NCI-H187 treated with DMSO at 0.1 percent for 48 hours (cell line): ENCODE results near the gene ANKRD49.

ENCODE experiments used
- DNase-seq: peaks from one replicate; lab custom pipeline; 2025; lab: John Stamatoyannopoulos, UW

Gene ANKRD49

GRCh38 chr11:94544646-94545263 lies 51.0 kb downstream of the ANKRD49 start:
- DNase-seq = no peak

GRCh38 chr11:94545264-94546161 lies 51.7 kb downstream of the ANKRD49 start:
- no peak for DNase-seq

- DNase-seq = no peak
Observed at GRCh38 chr11:94546162-94546470, 52.3 kb downstream of the ANKRD49 start.

- no peak for DNase-seq
Observed at GRCh38 chr11:94546886-94547285, 53.1 kb downstream of the ANKRD49 start.

- no peak for DNase-seq
Observed at GRCh38 chr11:94549146-94549545, 55.4 kb downstream of the ANKRD49 start.
